HCT116 (cell line): ENCODE data around the gene RNU6-9. TPM values are rescaled to one million over a fixed set of nuclear protein-coding genes. Genes with fewer than 3 reads are reported as not detected.

Experiments
- ATAC-seq: fragments of 200-7000 bp; cut with Tn5 transposase; 2 replicates; pipeline ENCODE4 v1.9.1; 2020; ENCODE audit warnings: mild to moderate bottlenecking, moderate library complexity
- BruUV-seq: library from RNA; stranded (reverse); fragments of 400-500 nt; replicated peaks from 2 replicates; lab custom pipeline; 2021; lab: Mats Ljungman, UMichigan
- CTCF ChIA-PET: fragments of 300-600 bp; sonication (Branson Sonifier 250); formaldehyde crosslinking; loops from one replicate; lab custom pipeline; 2021; ENCODE audit warnings: antibody characterized with exemption; lab: Charles Lee
- POLR2A ChIA-PET: fragments of 300-600, 350-600 bp; sonication (Branson Sonifier 250); formaldehyde crosslinking; loops from one replicate; lab custom pipeline; 2021; ENCODE audit warnings: antibody characterized with exemption; lab: Charles Lee
- RAD21 ChIA-PET, 2 experiments: fragments of 300-600 bp; sonication (Branson Sonifier 250); formaldehyde crosslinking; loops; one replicate each; lab custom pipeline; 2023; ENCODE audit warnings: low total read pairs in 2 of 2; ENCODE audit not compliant: uncharacterized antibody in 2 of 2, unreplicated experiment in 2 of 2, low non-redundant PET in 1 of 2; lab: Charles Lee
- DNase-seq: peaks from one replicate; pipeline ENCODE4 v3.0.0-alpha.2; 2010; ENCODE audit warnings: low read depth, low spot score
- H2AFZ ChIP-seq: fragments of 200-600 bp; shearing (Covaris generic), sonication (generic); 2 replicates; pipeline ENCODE4 v1.6.1; 2017; ENCODE audit warnings: low read depth, mixed run types, mixed read lengths, antibody characterized with exemption, low read length; ENCODE audit not compliant: poor library complexity, severe bottlenecking
- H3K27ac ChIP-seq: 2 replicates; pipeline ENCODE4 v1.5.1; 2012; ENCODE audit warnings: low read depth, low read length
- H3K27me3 ChIP-seq: fragments of 200-600 bp; sonication (generic); 2 replicates; pipeline ENCODE4 v1.6.1; 2016; ENCODE audit warnings: mixed run types, low read length, mixed read lengths; ENCODE audit not compliant: insufficient read depth
- H3K36me3 ChIP-seq, 2 experiments: fragments of 200-500 bp in 1 of 2; fragments of 200-600 bp in 1 of 2; sonication (Bioruptor generic) in 1 of 2; sonication (generic) in 1 of 2; 2 replicates each; pipeline versions ENCODE4 v1.5.1 to v1.6.1; 2014 to 2016; ENCODE audit warnings: low read length in 2 of 2, inconsistent platforms in 1 of 2, mixed read lengths in 1 of 2, mixed run types in 1 of 2; ENCODE audit not compliant: insufficient read depth in 2 of 2, control insufficient read depth in 1 of 2
- H3K4me1 ChIP-seq, 2 experiments: fragments of 200-600 bp in 1 of 2; sonication (generic) in 1 of 2; 2 replicates each; pipeline versions ENCODE4 v1.5.1 to v1.6.1; 2012 to 2017; ENCODE audit warnings: low read length in 2 of 2, inconsistent platforms in 1 of 2, mild to moderate bottlenecking in 1 of 2, mixed read lengths in 1 of 2, mixed run types in 1 of 2, moderate library complexity in 1 of 2; ENCODE audit not compliant: insufficient read depth in 2 of 2, control insufficient read depth in 1 of 2
- H3K4me2 ChIP-seq: fragments of 200-600 bp; sonication (generic); 2 replicates; pipeline ENCODE4 v1.6.1; 2017; ENCODE audit warnings: mixed run types, low read length, mixed read lengths
- H3K4me3 ChIP-seq, 2 experiments: fragments of 200-600 bp in 1 of 2; sonication (generic) in 1 of 2; replicated peaks in 1 of 2; 2 replicates each; pipeline ENCODE4 v1.5.1; 2011 to 2016; ENCODE audit warnings: low read length in 2 of 2, control low read depth in 1 of 2, low read depth in 1 of 2, mild to moderate bottlenecking in 1 of 2, mixed read lengths in 1 of 2, mixed run types in 1 of 2
- H3K79me2 ChIP-seq: fragments of 200-600 bp; sonication (generic); 2 replicates; pipeline ENCODE4 v1.6.1; 2017; ENCODE audit warnings: mild to moderate bottlenecking, mixed run types, low read length, moderate library complexity, mixed read lengths; ENCODE audit not compliant: insufficient read depth
- H3K9ac ChIP-seq: fragments of 200-600 bp; sonication (generic); 2 replicates; pipeline ENCODE4 v1.6.1; 2016; ENCODE audit warnings: low read length, mixed read lengths
- H3K9me2 ChIP-seq: fragments of 200-600 bp; sonication (generic), shearing (Covaris generic); 2 replicates; pipeline ENCODE4 v1.6.1; 2017; ENCODE audit warnings: mixed run types, mild to moderate bottlenecking, moderate library complexity; ENCODE audit not compliant: insufficient read depth
- H3K9me3 ChIP-seq, 2 experiments: fragments of 200-500 bp in 1 of 2; fragments of 200-600 bp in 1 of 2; sonication (Bioruptor generic) in 1 of 2; sonication (generic) in 1 of 2; 2 replicates each; pipeline ENCODE4 v1.6.1; 2014 to 2017; ENCODE audit warnings: low read length in 2 of 2, mixed read lengths in 2 of 2, inconsistent platforms in 1 of 2, low read depth in 1 of 2, mild to moderate bottlenecking in 1 of 2, mixed run types in 1 of 2, moderate library complexity in 1 of 2; ENCODE audit not compliant: control insufficient read depth in 1 of 2, insufficient read depth in 1 of 2
- H4K20me1 ChIP-seq: fragments of 200-600 bp; sonication (generic), shearing (Covaris generic); 2 replicates; pipeline ENCODE4 v1.6.1; 2017; ENCODE audit warnings: mixed run types, mild to moderate bottlenecking, moderate library complexity; ENCODE audit not compliant: insufficient read depth
- FOSL1 ChIP-seq: IDR thresholded peaks from 2 replicates; pipeline ENCODE4 v1.6.1; 2012; ENCODE audit warnings: low read depth
- REST ChIP-seq: IDR thresholded peaks from 2 replicates; pipeline ENCODE4 v1.6.1; 2012; ENCODE audit warnings: low read depth
- SP1 ChIP-seq: IDR thresholded peaks from 2 replicates; pipeline ENCODE4 v1.6.1; 2012; ENCODE audit warnings: low read depth
- TCF7L2 ChIP-seq: IDR thresholded peaks from 2 replicates; pipeline ENCODE4 v1.7.0; 2011; ENCODE audit warnings: borderline replicate concordance, inconsistent platforms; ENCODE audit not compliant: insufficient read depth, insufficient read length; ENCODE audit errors: extremely low read depth
- intact Hi-C: fragments of 100-400 bp; cut with micrococcal nuclease; formaldehyde crosslinking; loops from 2 replicates; pipeline ENCODE4 v1.10.0; 2022
- total RNA-seq: library from RNA; stranded (reverse); gene quantifications from one replicate; pipeline ENCODE4 v1.2.1, GENCODE V29; 2021; ENCODE audit not compliant: unreplicated experiment

Gene RNU6-9
- total RNA-seq, 1 experiment from 2014 or later = not detected

DNA sequence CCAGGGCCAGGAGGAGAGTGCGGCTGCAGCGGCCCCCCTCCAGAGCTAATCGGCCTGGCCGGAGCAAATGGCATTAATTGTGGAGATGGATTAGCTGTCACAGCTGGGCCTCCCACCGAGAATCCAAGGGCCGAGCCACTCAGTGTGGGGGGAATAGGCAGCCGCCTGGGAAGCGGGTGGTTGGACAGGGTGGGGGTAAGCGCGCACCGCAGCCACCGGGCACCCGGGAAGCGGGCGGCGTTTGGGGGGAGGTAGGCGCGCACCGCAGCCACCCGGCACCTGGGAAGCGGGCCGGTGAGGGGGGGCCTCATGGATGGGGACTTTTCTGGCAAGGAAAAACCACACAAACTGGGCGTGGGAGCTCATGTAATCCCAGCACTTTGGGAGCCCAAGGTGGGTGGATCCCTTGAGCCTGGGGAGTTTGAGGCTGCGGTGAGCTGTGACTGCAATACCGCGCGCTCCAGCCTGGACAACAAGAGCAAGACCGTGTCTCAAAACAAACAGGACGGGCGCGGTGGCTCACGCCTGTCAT, 10.0 kb downstream of the RNU6-9 start:
- CTCF ChIA-PET = interaction anchor here (1.3 kb wide), 1 partner anchor 393 kb away, joined by 3 read pairs; no protein-coding TSS in a partner anchor
- BruUV-seq = no TSS peak

More for the DNA sequence above, 10.0 kb downstream of the RNU6-9 start:
- RAD21 ChIA-PET = no interaction called here
- H3K4me3 ChIP-seq = no peak overlapping the region
- POLR2A ChIA-PET = no interaction called here
- no peak for TF ChIP-seq REST
- TF ChIP-seq FOSL1 = no peak
- TF ChIP-seq TCF7L2 = no peak
- TF ChIP-seq SP1 = no peak
- H3K9me3 ChIP-seq = no peaks in the 10 kb centered on the region
- intact Hi-C loops = no loop called here
- peaks cover 6 to 20% of the 10 kb centered on the region in 2 experiments; a peak in 3 of 4 replicates for H3K4me1 ChIP-seq
- H3K9ac ChIP-seq = no peak overlapping the region
- peaks cover 45% of the 10 kb centered on the region for H3K79me2 ChIP-seq
- H4K20me1 ChIP-seq = no peaks in the 10 kb centered on the region
- H3K9me2 ChIP-seq = no peaks in the 10 kb centered on the region
- no peak overlapping the region for H3K4me2 ChIP-seq
- no peak overlapping the region for H2AFZ ChIP-seq
- no peak overlapping the region; the same call in 1 of the 2 replicates for H3K27ac ChIP-seq
- peaks cover 5 to 6% of the 10 kb centered on the region in 2 experiments; a peak in 3 of 4 replicates for H3K36me3 ChIP-seq
- DNase-seq (no peak), ATAC-seq (no peak)
- H3K27me3 ChIP-seq = no peaks in the 10 kb centered on the region
